K562 (cell line): ENCODE data around the gene RNF215. TPM values are rescaled to one million over a fixed set of nuclear protein-coding genes. Genes with fewer than 3 reads are reported as not detected.

Experiments
- ATAC-seq: fragments of 200-7000 bp; cut with Tn5 transposase; 3 replicates; pipeline ENCODE4 v1.9.1; 2020; ENCODE audit warnings: moderate library complexity
- BruUV-seq: library from RNA; stranded (reverse); fragments of 400-500 nt; replicated peaks from 2 replicates; lab custom pipeline; 2021; lab: Mats Ljungman, UMichigan
- CTCF ChIA-PET: fragments of 300-600 bp; formaldehyde crosslinking; extraction: SDS; loops from one replicate; lab custom pipeline; 2021; ENCODE audit warnings: low intra/inter-chr PET ratio; lab: Yijun Ruan, JAX
- POLR2A ChIA-PET: fragments of 300-600, 350-650 bp; sonication (Branson Sonifier 250); formaldehyde crosslinking; extraction: SDS; loops from one replicate; lab custom pipeline; 2021; ENCODE audit warnings: antibody characterized with exemption, inconsistent platforms; lab: Yijun Ruan, JAX
- DNase-seq, 4 experiments: peaks; one replicate each; pipeline versions ENCODE4 v3.0.0 to v3.0.0-alpha.2; 2011 to 2018; ENCODE audit warnings: low spot score in 3 of 4, mixed read lengths in 3 of 4; ENCODE audit errors: extremely low read depth in 1 of 4
- FAIRE-seq: peaks from 2 replicates; lab custom pipeline; 2011; peaks lifted over from hg19 to GRCh38; lab: Jason Lieb, UNC
- H2AFZ ChIP-seq: 2 replicates; pipeline ENCODE4 v1.6.0; 2011; ENCODE audit warnings: low read depth, low read length, control low read depth, inconsistent platforms
- H3K27ac ChIP-seq: fragments of 200-600 bp; 3 replicates; pipeline ENCODE4 v1.8.0; 2011; ENCODE audit warnings: low read depth, mild to moderate bottlenecking, control low read depth, inconsistent platforms, low read length, moderate library complexity, mixed read lengths; ENCODE audit errors: extremely low read depth
- H3K27me3 ChIP-seq, 2 experiments: fragments of 300-600 bp in 1 of 2; 2 replicates in 1 of 2; 3 replicates in 1 of 2; pipeline versions ENCODE4 v1.6.0 to v1.8.0; 2011; ENCODE audit warnings: inconsistent platforms in 2 of 2, low read length in 2 of 2, mild to moderate bottlenecking in 1 of 2, mixed read lengths in 1 of 2, moderate library complexity in 1 of 2; ENCODE audit not compliant: control insufficient read depth in 2 of 2, insufficient read depth in 2 of 2
- H3K36me3 ChIP-seq: fragments of 300-600 bp; 3 replicates; pipeline ENCODE4 v1.8.0; 2011; ENCODE audit warnings: mild to moderate bottlenecking, low read length, inconsistent platforms; ENCODE audit not compliant: control insufficient read depth, insufficient read depth
- H3K4me1 ChIP-seq, 2 experiments: fragments of 200-600 bp in 1 of 2; replicated peaks in 1 of 2; 2 replicates in 1 of 2; 3 replicates in 1 of 2; pipeline versions ENCODE4 v1.5.1 to v1.8.0; 2011; ENCODE audit warnings: inconsistent platforms in 2 of 2, low read length in 2 of 2, mild to moderate bottlenecking in 1 of 2, mixed read lengths in 1 of 2, moderate library complexity in 1 of 2; ENCODE audit not compliant: control insufficient read depth in 2 of 2, insufficient read depth in 2 of 2
- H3K4me2 ChIP-seq: 2 replicates; pipeline ENCODE4 v1.6.1; 2011; ENCODE audit warnings: low read length, control low read depth, inconsistent platforms, mixed read lengths; ENCODE audit not compliant: insufficient read depth
- H3K4me3 ChIP-seq: fragments of 200-600 bp; sonication (generic), shearing (Covaris generic); 2 replicates; pipeline ENCODE4 v1.5.1; 2016; ENCODE audit warnings: control low read depth, inconsistent platforms
- H3K79me2 ChIP-seq: fragments of 200-600 bp; 3 replicates; pipeline ENCODE4 v1.8.0; 2011; ENCODE audit warnings: low read length, inconsistent platforms; ENCODE audit not compliant: control insufficient read depth, insufficient read depth
- H3K9ac ChIP-seq, 2 experiments: 2 replicates each; pipeline versions ENCODE4 v1.6.0 to v1.6.1; 2011; ENCODE audit warnings: low read depth in 2 of 2, low read length in 2 of 2, control low read depth in 1 of 2, inconsistent platforms in 1 of 2, mild to moderate bottlenecking in 1 of 2, mixed read lengths in 1 of 2; ENCODE audit not compliant: insufficient read depth in 1 of 2
- H3K9me1 ChIP-seq: one replicate; pipeline ENCODE4 v1.6.0; 2011; ENCODE audit warnings: inconsistent platforms, mild to moderate bottlenecking, low read length, moderate library complexity; ENCODE audit not compliant: control insufficient read depth, insufficient read depth
- H3K9me3 ChIP-seq: replicated peaks from 2 replicates; pipeline ENCODE4 v1.5.1; 2011; ENCODE audit warnings: low read depth, low read length, inconsistent platforms; ENCODE audit not compliant: control insufficient read depth, insufficient read depth
- H4K20me1 ChIP-seq: replicated peaks from 2 replicates; pipeline ENCODE4 v1.6.1; 2011; ENCODE audit warnings: low read length, inconsistent platforms, mixed read lengths; ENCODE audit not compliant: control insufficient read depth, insufficient read depth
- COPS2 ChIP-seq: fragments of 450-650 bp; conservative IDR thresholded peaks from 2 replicates; pipeline ENCODE4 v1.6.1; 2016; ENCODE audit warnings: mild to moderate bottlenecking, moderate library complexity
- E2F4 ChIP-seq: sonication (generic); formaldehyde crosslinking; IDR thresholded peaks from 2 replicates; pipeline ENCODE4 v1.8.0; 2022; ENCODE audit warnings: mild to moderate bottlenecking, low read depth, missing genetic modification reagents
- E4F1 ChIP-seq: fragments of 250-450 bp; sonication (Bioruptor Pico); IDR thresholded peaks from 2 replicates; pipeline ENCODE4 v1.5.0; 2021; ENCODE audit warnings: mild to moderate bottlenecking, borderline replicate concordance
- FUS ChIP-seq: fragments of 200-400 bp; formaldehyde crosslinking; optimal IDR thresholded peaks from 2 replicates; pipeline ENCODE3; 2017; ENCODE audit warnings: low read depth, low read length
- GATA2 ChIP-seq: sonication (generic); formaldehyde crosslinking; IDR thresholded peaks from 2 replicates; pipeline ENCODE4 v1.4.0; 2020; ENCODE audit warnings: mild to moderate bottlenecking, missing genetic modification reagents
- ILK ChIP-seq: fragments of 450-650 bp; IDR thresholded peaks from 2 replicates; pipeline ENCODE4 v1.6.1; 2016; ENCODE audit warnings: missing genetic modification characterization, low read depth, mild to moderate bottlenecking, missing compliant biosample characterization, moderate library complexity, borderline replicate concordance
- MCM5 ChIP-seq: fragments of 450-650 bp; IDR thresholded peaks from 2 replicates; pipeline ENCODE4 v1.6.1; 2016; ENCODE audit warnings: low read depth
- MLLT1 ChIP-seq, 2 experiments: fragments of 450-650 bp; IDR thresholded peaks; 2 replicates each; pipeline ENCODE4 v1.6.1; 2016
- NCOA6 ChIP-seq: fragments of 450-650 bp; IDR thresholded peaks from 2 replicates; pipeline ENCODE4 v1.6.1; 2017; ENCODE audit warnings: mild to moderate bottlenecking
- NFXL1 ChIP-seq: fragments of 450-650 bp; formaldehyde crosslinking; IDR thresholded peaks from 2 replicates; pipeline ENCODE4 v1.4.0; 2021; ENCODE audit warnings: mild to moderate bottlenecking
- PCBP1 ChIP-seq: fragments of 200-400 bp; formaldehyde crosslinking; IDR thresholded peaks from 2 replicates; pipeline ENCODE4 v1.6.1; 2018; ENCODE audit warnings: mild to moderate bottlenecking, low read depth, low read length; ENCODE audit not compliant: poor library complexity, severe bottlenecking
- RBM14 ChIP-seq: fragments of 200-400 bp; formaldehyde crosslinking; IDR thresholded peaks from 2 replicates; pipeline ENCODE4 v1.6.1; 2018; ENCODE audit warnings: low read depth, mild to moderate bottlenecking, low read length, moderate library complexity, borderline replicate concordance; ENCODE audit not compliant: insufficient read depth
- SAP30 ChIP-seq: fragments of 200-600 bp; sonication (generic); IDR thresholded peaks from 2 replicates; pipeline ENCODE4 v1.6.1; 2012; ENCODE audit warnings: borderline replicate concordance, low read depth, mild to moderate bottlenecking, moderate library complexity, low read length, control low read depth, inconsistent platforms; ENCODE audit not compliant: insufficient read depth, poor library complexity, severe bottlenecking
- SIRT6 ChIP-seq: IDR thresholded peaks from one replicate; pipeline ENCODE4 v1.6.1; 2012; ENCODE audit warnings: low read depth, mild to moderate bottlenecking, control low read depth, inconsistent platforms, low read length, moderate library complexity
- SMAD1 ChIP-seq: fragments of 150-350 bp; IDR thresholded peaks from 2 replicates; pipeline ENCODE4 v1.6.1; 2014; ENCODE audit warnings: low read length, low read depth; ENCODE audit not compliant: partially characterized antibody
- SMARCC2 ChIP-seq: fragments of 450-650 bp; IDR thresholded peaks from 2 replicates; pipeline ENCODE4 v1.6.1; 2017; ENCODE audit warnings: antibody characterized with exemption, moderate library complexity, mild to moderate bottlenecking, low read depth
- TAF1 ChIP-seq: IDR thresholded peaks from 2 replicates; pipeline ENCODE4 v1.6.1; 2011; ENCODE audit warnings: mild to moderate bottlenecking, low read length, moderate library complexity; ENCODE audit not compliant: insufficient read depth, control insufficient read depth, severe bottlenecking; ENCODE audit errors: extremely low read depth
- ZNF511 ChIP-seq: sonication (generic); formaldehyde crosslinking; IDR thresholded peaks from 2 replicates; pipeline ENCODE4 v1.8.0; 2022; ENCODE audit warnings: mild to moderate bottlenecking, missing genetic modification reagents
- WGBS: fragments of 100-300 bp; shearing (Covaris generic); methylation state at CpG from one replicate; pipeline ENCODE4 v1.1.6; 2016; ENCODE audit warnings: low coverage, mixed read lengths; ENCODE audit not compliant: insufficient coverage; ENCODE audit errors: missing lambda C conversion rate; 5-methylcytosine and 5-hydroxymethylcytosine counted together
- in situ Hi-C: fragments of 300-500 bp; cut with MboI; formaldehyde crosslinking; loops from 4 replicates; pipeline ENCODE4 v1.15.0; 2018; ENCODE audit warnings: inconsistent platforms, mixed read lengths
- intact Hi-C: fragments of 100-400 bp; cut with micrococcal nuclease; formaldehyde crosslinking; loops from 2 replicates; pipeline ENCODE4 v1.14.2; 2022
- polyA plus RNA-seq, 8 experiments: library from polyadenylated mRNA; depleted of rRNA in 4 of 8; stranded (reverse) in 5 of 8; unstranded in 3 of 8; fragments of >200 nt; fragmentation: Nextera tagmentation in 2 of 8; fragmentation: Illumina TruSeq in 1 of 8; extraction: Ambion mirVana in 2 of 8; extraction: Trizol in 1 of 8; gene quantifications; 2 replicates each; pipeline versions ENCODE4 v1.2.1 to v1.2.3, GENCODE V29; 2011 to 2014; ENCODE audit warnings: inconsistent platforms in 1 of 8, missing spikeins in 1 of 8
- total RNA-seq, 7 experiments: library from RNA; depleted of rRNA in 6 of 7; stranded (reverse); fragments of >200 nt in 6 of 7; fragmentation: Illumina TruSeq in 2 of 7; extraction: Trizol in 2 of 7; gene quantifications; 2 replicates each; pipeline versions ENCODE4 v1.2.1 to v1.2.3, GENCODE V29; 2011 to 2021; ENCODE audit warnings: low replicate concordance in 1 of 7

The RNF215 gene
- total and polyA plus RNA-seq, 9 of the 15 experiments (the other 6 are each of a cell fraction or from before 2014, with no cell fraction given), result 0.08 to 9.8 (median 2.7) TPM

- Histone ChIP-seq H3K9ac (no peak overlapping the region), H3K27me3 (no peaks in the 10 kb centered on the region), H4K20me1 (no peaks in the 10 kb centered on the region), H3K36me3 (peaks cover 75% of the 10 kb centered on the region), H3K4me2 (no peak overlapping the region), H3K4me3 (no peak overlapping the region), H2AFZ (no peak overlapping the region), H3K27ac (no peak overlapping the region), H3K9me1 (no peaks in the 10 kb centered on the region), H3K4me1 (peaks cover under 1 to 5% of the 10 kb centered on the region in 2 experiments; a peak in 2 of 5 replicates), H3K9me3 (no peaks in the 10 kb centered on the region), H3K79me2 (no peaks in the 10 kb centered on the region)
- in situ Hi-C loops (no loop called here), intact Hi-C loops (no loop called here)
- no TSS peak for BruUV-seq
- CTCF ChIA-PET, result no interaction called here
- ATAC-seq (no peak), DNase-seq (no peak), FAIRE-seq (no peak)
- WGBS, result 100% methylated on average over 1 of the region's 3 CpGs
- POLR2A ChIA-PET, result interaction anchor here (0.8 kb wide), 1 partner anchor 16 kb away, joined by 4 read pairs; no protein-coding TSS in a partner anchor
- TF ChIP-seq ZNF511 (CRISPR knock-in tag) (no peak), NCOA6 (no peak), E4F1 (no peak), SMAD1 (no peak), MCM5 (no peak), SMARCC2 (no peak), PCBP1 (no peak), SAP30 (no peak), ILK (tag) (no peak), RBM14 (no peak), MLLT1 (IDR thresholded peaks at IDR 0.05) (no peak), E2F4 (CRISPR knock-in tag) (no peak), SIRT6 (no peak), FUS (no peak), COPS2 (no peak), GATA2 (CRISPR knock-in tag) (no peak), NFXL1 (no peak), TAF1 (no peak)
These were observed 53.5 kb downstream of the RNF215 start for GRCh38 chr22:30333707-30334087.
